PC-3 (cell line): ENCODE data around the gene LCTL. TPM values are rescaled to one million over a fixed set of nuclear protein-coding genes. Genes with fewer than 3 reads are reported as not detected.

Source experiments
- ATAC-seq: fragments of 200-7000 bp; cut with Tn5 transposase; 2 replicates; pipeline ENCODE4 v1.9.1; 2020; ENCODE audit warnings: mild to moderate bottlenecking, moderate library complexity
- BruUV-seq: library from RNA; stranded (reverse); fragments of 400-500 nt; replicated peaks from 2 replicates; lab custom pipeline; 2021; lab: Mats Ljungman, UMichigan
- CTCF ChIA-PET: fragments of 300-600 bp; sonication (Branson Sonifier 250); formaldehyde crosslinking; loops from one replicate; lab custom pipeline; 2022; ENCODE audit warnings: antibody characterized with exemption; lab: Charles Lee
- POLR2A ChIA-PET: fragments of 300-600 bp; sonication (Branson Sonifier 250); formaldehyde crosslinking; loops from one replicate; lab custom pipeline; 2022; ENCODE audit warnings: antibody characterized with exemption; ENCODE audit not compliant: unreplicated experiment; lab: Charles Lee
- DNase-seq: peaks from one replicate; pipeline ENCODE4 v3.0.0-alpha.2; 2015
- H2AFZ ChIP-seq: fragments of 300-600 bp; sonication (generic); 2 replicates; pipeline ENCODE4 v1.6.0; 2016; ENCODE audit warnings: antibody characterized with exemption, low read length
- H3F3A ChIP-seq: fragments of 300-600 bp; sonication (generic); one replicate; pipeline ENCODE4 v1.6.0; 2017; ENCODE audit warnings: antibody characterized with exemption, low read length, control low read depth, mild to moderate bottlenecking; ENCODE audit not compliant: unreplicated experiment
- H3K27ac ChIP-seq: fragments of 300-600 bp; sonication (generic); 2 replicates; pipeline ENCODE4 v1.5.1; 2016; ENCODE audit warnings: mild to moderate bottlenecking, low read length
- H3K27me3 ChIP-seq: fragments of 300-600 bp; sonication (generic); 2 replicates; pipeline ENCODE4 v1.6.1; 2016; ENCODE audit warnings: low read length, mixed read lengths
- H3K36me3 ChIP-seq: fragments of 300-600 bp; sonication (generic); 2 replicates; pipeline ENCODE4 v1.6.1; 2016; ENCODE audit warnings: low read depth, mixed run types, low read length, mixed read lengths
- H3K4me1 ChIP-seq: fragments of 300-600 bp; sonication (generic); 2 replicates; pipeline ENCODE4 v1.5.1; 2016; ENCODE audit warnings: low read length; ENCODE audit not compliant: insufficient read depth
- H3K4me2 ChIP-seq: fragments of 300-600 bp; sonication (generic); 2 replicates; pipeline ENCODE4 v1.6.0; 2016; ENCODE audit warnings: low read length
- H3K4me3 ChIP-seq: fragments of 300-600 bp; sonication (generic); 2 replicates; pipeline ENCODE4 v1.5.1; 2016; ENCODE audit warnings: mild to moderate bottlenecking, low read length, mixed read lengths
- H3K79me2 ChIP-seq: fragments of 300-600 bp; sonication (generic); 2 replicates; pipeline ENCODE4 v1.6.1; 2017; ENCODE audit warnings: low read length, mixed read lengths
- H3K9ac ChIP-seq: fragments of 300-600 bp; sonication (generic); 2 replicates; pipeline ENCODE4 v1.6.0; 2016; ENCODE audit warnings: mild to moderate bottlenecking, low read length
- H3K9me2 ChIP-seq: fragments of 300-600 bp; sonication (generic); replicated peaks from 2 replicates; pipeline ENCODE4 v1.6.1; 2016; ENCODE audit warnings: mixed run types, low read length, mixed read lengths
- H3K9me3 ChIP-seq: fragments of 300-600 bp; sonication (generic); 2 replicates; pipeline ENCODE4 v1.6.1; 2016; ENCODE audit warnings: low read length, mixed read lengths
- H4K20me1 ChIP-seq: fragments of 300-600 bp; sonication (generic); 2 replicates; pipeline ENCODE4 v1.6.1; 2016; ENCODE audit warnings: low read length, mixed read lengths
- CTCF ChIP-seq: fragments of 300-600 bp; sonication (generic); conservative IDR thresholded peaks from 2 replicates; pipeline ENCODE4 v1.5.1; 2017; ENCODE audit warnings: antibody characterized with exemption, low read depth, mild to moderate bottlenecking, low read length
- EZH2 ChIP-seq: fragments of 300-600 bp; sonication (generic); IDR thresholded peaks from one replicate; pipeline ENCODE4 v1.6.1; 2017; ENCODE audit warnings: antibody characterized with exemption, mild to moderate bottlenecking, low read length; ENCODE audit not compliant: unreplicated experiment
- EZH2phosphoT487 ChIP-seq: fragments of 300-600 bp; sonication (generic); IDR thresholded peaks from 2 replicates; pipeline ENCODE4 v1.6.1; 2018; ENCODE audit warnings: mild to moderate bottlenecking, antibody characterized with exemption, low read length, borderline replicate concordance
- intact Hi-C: fragments of 100-400 bp; cut with micrococcal nuclease; formaldehyde crosslinking; loops from 2 replicates; pipeline ENCODE4 v1.9.0; 2023
- total RNA-seq: library from RNA; depleted of rRNA; stranded (reverse); fragments of >200 nt; gene quantifications from 2 replicates; pipeline ENCODE4 v1.2.3, GENCODE V29; 2014

The LCTL gene
- total RNA-seq, 1 experiment from 2014 or later, result not detected

- Histone ChIP-seq H3K4me2 (peak overlapping the region; percentile 69), H3K9me3 (no peaks in the 10 kb centered on the region), H4K20me1 (no peaks in the 10 kb centered on the region), H3K4me3 (no peak overlapping the region), H3K27me3 (no peaks in the 10 kb centered on the region), H3K79me2 (no peaks in the 10 kb centered on the region), H3F3A (no peaks in the 10 kb centered on the region), H3K9me2 (no peaks in the 10 kb centered on the region), H3K4me1 (0 out of 2 replicates have a peak, but pooled peaks cover 3% of the 10 kb centered on the region), H3K27ac (no peak overlapping the region), H2AFZ (peak overlapping the region; percentile 94), H3K9ac (no peak overlapping the region), H3K36me3 (no peaks in the 10 kb centered on the region)
- ChIA-PET CTCF (no interaction called here), POLR2A (no interaction called here)
- ATAC-seq (peak; percentile 88), DNase-seq (peak; percentile 70)
- TF ChIP-seq CTCF (peak; percentile 70), EZH2 (no peak)
- intact Hi-C loops, result no loop called here
- BruUV-seq, result no TSS peak
Observed at GRCh38 chr15:66566963-66567531, 1.2 kb upstream of the LCTL start.

- H3K27ac ChIP-seq, result no peak overlapping the region
- TF ChIP-seq EZH2phosphoT487, result no peak
- no peak for TF ChIP-seq EZH2
- no peak for TF ChIP-seq CTCF
- no peaks in the 10 kb centered on the region for H3K36me3 ChIP-seq
- no peaks in the 10 kb centered on the region for H3K79me2 ChIP-seq
- no peaks in the 10 kb centered on the region for H3K27me3 ChIP-seq
- no TSS peak for BruUV-seq
- POLR2A ChIA-PET, result no interaction called here
- H3F3A ChIP-seq, result no peaks in the 10 kb centered on the region
- CTCF ChIA-PET, result no interaction called here
- no peaks in the 10 kb centered on the region for H4K20me1 ChIP-seq
- no peaks in the 10 kb centered on the region for H3K9me2 ChIP-seq
- 0 out of 2 replicates have a peak, but pooled peaks cover 3% of the 10 kb centered on the region for H3K4me1 ChIP-seq
- no peak overlapping the region for H3K4me3 ChIP-seq
- H3K4me2 ChIP-seq, result no peak overlapping the region
- intact Hi-C loops, result no loop called here
- H2AFZ ChIP-seq, result no peak overlapping the region
- H3K9ac ChIP-seq, result no peak overlapping the region
- ATAC-seq, result no peak
- no peaks in the 10 kb centered on the region for H3K9me3 ChIP-seq
- no peak for DNase-seq
Observed at GRCh38 chr15:66565141-66565641, 607 bp downstream of the LCTL start.
